Gastrocnemius medialis (tissue), 4 donors: ENCODE data around the gene DMD. TPM values are rescaled to one million over a fixed set of nuclear protein-coding genes. Genes with fewer than 3 reads are reported as not detected.

ENCODE experiments used
- ATAC-seq, 2 donors: fragments of 150-250 bp; one replicate each; pipeline ENCODE4 v1.9.1; 2016
- DNase-seq, 2 donors: peaks; one replicate each; pipeline ENCODE4 v3.0.0-alpha.2; 2019
- H3K27ac ChIP-seq, 4 donors: fragments of 200-600 bp; sonication (generic); 1 replicate in 1 of 4; 2 replicates in 3 of 4; pipeline ENCODE4 v1.5.1; 2016 to 2018; ENCODE audit warnings: mild to moderate bottlenecking in 2 of 4, moderate library complexity in 1 of 4
- H3K27me3 ChIP-seq, 3 donors: fragments of 200-600 bp; sonication (generic) in 2 of 3; 1 replicate in 1 of 3; 2 replicates in 2 of 3; pipeline versions ENCODE4 v1.5.1 to v1.6.0; 2016 to 2019; ENCODE audit warnings: mild to moderate bottlenecking in 1 of 3, moderate library complexity in 1 of 3
- H3K36me3 ChIP-seq, 2 donors: fragments of 200-600 bp; sonication (generic) in 1 of 2; one replicate each; pipeline ENCODE4 v1.5.1; 2017 to 2018
- H3K4me1 ChIP-seq, 2 donors: fragments of 200-600 bp; sonication (generic) in 1 of 2; one replicate each; pipeline ENCODE4 v1.5.1; 2016 to 2017; ENCODE audit warnings: mild to moderate bottlenecking in 2 of 2
- H3K4me3 ChIP-seq, 4 donors: fragments of 200-600 bp; sonication (generic) in 3 of 4; 1 replicate in 1 of 4; 2 replicates in 3 of 4; pipeline ENCODE4 v1.5.1; 2016 to 2019; ENCODE audit warnings: mild to moderate bottlenecking in 2 of 4
- H3K9me3 ChIP-seq, 3 donors: fragments of 200-600 bp; sonication (generic) in 2 of 3; 1 replicate in 1 of 3; 2 replicates in 2 of 3; pipeline ENCODE4 v1.5.1; 2016 to 2019
- CTCF ChIP-seq, 5 experiments: fragments of 450-650 bp in 3 of 5; fragments of 200-600 bp in 2 of 5; sonication (generic) in 2 of 5; IDR thresholded peaks in 4 of 5; conservative IDR thresholded peaks in 1 of 5; 1 replicate in 4 of 5; 2 replicates in 1 of 5; pipeline ENCODE4 v1.5.1; 2016 to 2019; ENCODE audit warnings: antibody characterized with exemption in 5 of 5, mild to moderate bottlenecking in 3 of 5, moderate library complexity in 3 of 5
- POLR2A ChIP-seq, 2 donors: fragments of 450-650 bp; IDR thresholded peaks; one replicate each; pipeline ENCODE4 v1.6.1; 2017; ENCODE audit warnings: antibody characterized with exemption in 2 of 2, mild to moderate bottlenecking in 2 of 2, moderate library complexity in 2 of 2
- in situ Hi-C, 4 donors: fragments of 200-750 bp; cut with MboI; loops; one replicate each; pipeline versions ENCODE4 v1.15.0 to v1.8.0; 2017; ENCODE audit warnings: low sequenced_read_pairs in 4 of 4
- intact Hi-C: fragments of 100-400 bp; cut with DNase I; formaldehyde crosslinking; loops from one replicate; pipeline ENCODE4 v1.15.1; 2023; ENCODE audit warnings: low total_unique reads
- total RNA-seq, 4 donors: library from RNA; depleted of rRNA; stranded (reverse); fragments of >200 nt; gene quantifications; one replicate each; pipeline versions ENCODE4 v1.1.0 to v1.2.3, GENCODE V29; 2016

The DMD gene
- total RNA-seq, 4 donors from 2014 or later = 53.5 to 201 (median 98.9) TPM

DNA sequence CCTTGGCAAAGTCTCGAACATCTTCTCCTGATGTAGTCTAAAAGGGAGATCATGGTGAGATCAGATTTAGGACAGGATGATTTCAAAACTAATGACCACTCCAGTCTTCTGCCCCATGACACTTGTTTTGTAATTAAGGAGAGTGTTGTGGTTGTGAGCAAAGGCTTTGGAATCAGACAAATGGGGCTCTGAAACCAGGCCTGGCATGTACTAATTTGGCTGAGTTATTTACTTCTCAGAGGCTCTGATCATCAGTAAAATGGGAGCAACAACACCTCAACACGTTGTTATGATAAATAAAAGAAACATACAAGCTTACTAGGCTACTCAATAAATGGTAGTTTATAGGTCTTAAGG, 2032.6 kb downstream of the DMD start:
- DNase-seq (no peak), ATAC-seq (peak in 1 of 2 donors; percentile 50)
- TF ChIP-seq POLR2A (IDR thresholded peaks at IDR 0.05) = no peak
- no peak for TF ChIP-seq CTCF (IDR thresholded peaks at IDR 0.05 in 4 of 5, conservative IDR thresholded peaks at IDR 0.05 in 1 of 5)
- Histone ChIP-seq H3K9me3 (no peaks in the 10 kb centered on the region), H3K36me3 (no peaks in the 10 kb centered on the region), H3K27ac (no peak overlapping the region), H3K4me3 (no peak overlapping the region), H3K4me1 (no peaks in the 10 kb centered on the region), H3K27me3 (no peaks in the 10 kb centered on the region)
- intact Hi-C loops (no loop called here), in situ Hi-C loops (no loop called here)

DNA sequence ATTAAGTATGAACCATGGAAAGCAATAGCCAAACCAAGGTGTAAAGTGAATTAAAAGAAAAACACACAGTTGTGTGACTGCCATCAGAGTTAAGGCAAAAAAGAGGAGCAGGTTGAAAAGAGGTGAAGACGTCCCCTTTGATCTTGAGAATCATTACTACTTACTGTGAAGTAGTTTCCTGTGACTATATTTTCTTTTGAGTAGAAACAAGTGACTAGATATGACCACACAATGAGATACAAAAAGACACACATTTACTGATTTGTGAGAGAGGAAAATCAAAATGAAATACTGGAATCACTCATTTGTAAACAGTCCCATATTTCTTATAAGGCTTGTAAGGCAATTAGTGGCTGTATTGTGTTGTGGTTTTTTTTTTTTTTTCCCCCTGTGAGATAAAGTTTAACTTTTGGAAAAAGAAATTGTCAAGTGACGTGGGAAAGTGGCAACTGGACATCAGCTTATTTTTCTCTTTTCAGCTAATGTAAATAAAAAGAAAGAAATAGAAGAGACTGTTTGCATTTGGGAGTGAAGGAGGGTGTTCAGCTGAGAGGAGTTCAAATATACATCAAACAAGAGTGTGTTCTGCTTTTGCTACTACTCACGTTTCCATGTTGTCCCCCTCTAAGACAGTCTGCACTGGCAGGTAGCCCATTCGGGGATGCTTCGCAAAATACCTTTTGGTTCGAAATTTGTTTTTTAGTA, 2033.1 kb downstream of the DMD start:
- H3K27me3 ChIP-seq = no peaks in the 10 kb centered on the region
- intact Hi-C loops = no loop called here
- H3K36me3 ChIP-seq = no peaks in the 10 kb centered on the region
- no peaks in the 10 kb centered on the region for H3K4me1 ChIP-seq
- no peaks in the 10 kb centered on the region for H3K9me3 ChIP-seq
- H3K4me3 ChIP-seq = no peak overlapping the region
- no peak overlapping the region for H3K27ac ChIP-seq
- ATAC-seq = no peak
- DNase-seq = no peak
- TF ChIP-seq CTCF (IDR thresholded peaks at IDR 0.05 in 4 of 5, conservative IDR thresholded peaks at IDR 0.05 in 1 of 5) (no peak), POLR2A (IDR thresholded peaks at IDR 0.05) (no peak)
- in situ Hi-C loops = no loop called here

GRCh38 chrX:31170792-31171191, 2040.6 kb downstream of the DMD start:
- in situ Hi-C loops = no loop called here

GRCh38 chrX:31168551-31168950, 2042.8 kb downstream of the DMD start:
- intact Hi-C loops = no loop called here
- Histone ChIP-seq H3K27ac (no peak overlapping the region), H3K4me3 (no peak overlapping the region), H3K9me3 (no peaks in the 10 kb centered on the region), H3K36me3 (no peaks in the 10 kb centered on the region), H3K27me3 (no peaks in the 10 kb centered on the region), H3K4me1 (no peaks in the 10 kb centered on the region)
- DNase-seq (no peak), ATAC-seq (no peak)
- in situ Hi-C loops = no loop called here
- no peak for TF ChIP-seq POLR2A (IDR thresholded peaks at IDR 0.05)

More at GRCh38 chrX:31170792-31171191, 2040.6 kb downstream of the DMD start:
- intact Hi-C loops = no loop called here
- no peak overlapping the region for H3K27ac ChIP-seq
- H3K4me1 ChIP-seq = no peaks in the 10 kb centered on the region
- no peak for TF ChIP-seq POLR2A (IDR thresholded peaks at IDR 0.05)
- TF ChIP-seq CTCF (IDR thresholded peaks at IDR 0.05 in 4 of 5, conservative IDR thresholded peaks at IDR 0.05 in 1 of 5) = no peak
- no peak for ATAC-seq
- DNase-seq = no peak
- no peak overlapping the region for H3K4me3 ChIP-seq
- no peaks in the 10 kb centered on the region for H3K9me3 ChIP-seq
- H3K27me3 ChIP-seq = no peaks in the 10 kb centered on the region
- H3K36me3 ChIP-seq = no peaks in the 10 kb centered on the region

- no peak overlapping the region for H3K27ac ChIP-seq
- no peak for ATAC-seq
- H3K9me3 ChIP-seq = no peaks in the 10 kb centered on the region
- in situ Hi-C loops = no loop called here
- no peak overlapping the region for H3K4me3 ChIP-seq
- H3K36me3 ChIP-seq = no peaks in the 10 kb centered on the region
- intact Hi-C loops = no loop called here
- H3K4me1 ChIP-seq = no peaks in the 10 kb centered on the region
- TF ChIP-seq CTCF (IDR thresholded peaks at IDR 0.05 in 4 of 5, conservative IDR thresholded peaks at IDR 0.05 in 1 of 5) (no peak), POLR2A (IDR thresholded peaks at IDR 0.05) (no peak)
- DNase-seq = no peak
- H3K27me3 ChIP-seq = no peaks in the 10 kb centered on the region
Measured at GRCh38 chrX:31166832-31167231, 2044.5 kb downstream of the DMD start.
